Common myeloid progenitor, CD34-positive (primary cell): Measurements from ENCODE around the gene GPBP1.
A peak's percentile ranks its signal among the peaks of the same experiment; 100 is the strongest.
"Not testable (repeated sequence)": the region's sequence is repeated elsewhere in the genome, so short reads cannot be mapped to it uniquely, and the experiment has no call there.

Source experiments
- CTCF ChIA-PET: fragments of 350-600 bp; sonication (Branson Sonifier 250); formaldehyde crosslinking; loops from one replicate; lab custom pipeline; 2021; ENCODE audit warnings: antibody characterized with exemption; lab: Charles Lee
- POLR2A ChIA-PET: fragments of 350-600 bp; sonication (Branson Sonifier 250); formaldehyde crosslinking; loops from one replicate; lab custom pipeline; 2021; ENCODE audit warnings: antibody characterized with exemption; lab: Charles Lee
- DNase-seq, 3 donors: peaks; one replicate each; pipeline versions ENCODE4 v3.0.0 to v3.0.0-alpha.2; 2013
- H3K27ac ChIP-seq, 2 experiments: 1 replicate in 1 of 2; 2 replicates in 1 of 2; pipeline ENCODE4 v1.7.0; 2013; ENCODE audit warnings: inconsistent platforms in 2 of 2, low read length in 2 of 2, mild to moderate bottlenecking in 2 of 2, low read depth in 1 of 2, moderate library complexity in 1 of 2; ENCODE audit not compliant: severe bottlenecking in 2 of 2, insufficient read depth in 1 of 2, poor library complexity in 1 of 2
- H3K27me3 ChIP-seq, 5 experiments: replicated peaks in 2 of 5; 1 replicate in 3 of 5; 2 replicates in 2 of 5; pipeline versions ENCODE4 v1.6.1 to v1.7.0; 2013; ENCODE audit warnings: low read length in 4 of 5, mild to moderate bottlenecking in 2 of 5, moderate library complexity in 2 of 5, inconsistent platforms in 1 of 5; ENCODE audit not compliant: insufficient read depth in 5 of 5, control insufficient read depth in 4 of 5
- H3K36me3 ChIP-seq, 4 experiments: 1 replicate in 2 of 4; 2 replicates in 2 of 4; pipeline versions ENCODE4 v1.6.1 to v1.7.0; 2013; ENCODE audit warnings: low read length in 3 of 4, control low read depth in 1 of 4, mild to moderate bottlenecking in 1 of 4; ENCODE audit not compliant: control insufficient read depth in 4 of 4, insufficient read depth in 4 of 4
- H3K4me1 ChIP-seq, 4 experiments: 1 replicate in 3 of 4; 2 replicates in 1 of 4; pipeline versions ENCODE4 v1.6.1 to v1.7.1; 2013; ENCODE audit warnings: low read length in 3 of 4, mild to moderate bottlenecking in 3 of 4, control low read depth in 1 of 4, inconsistent platforms in 1 of 4, moderate library complexity in 1 of 4; ENCODE audit not compliant: control insufficient read depth in 4 of 4, insufficient read depth in 4 of 4; ENCODE audit errors: control extremely low read depth in 1 of 4
- H3K4me3 ChIP-seq, 7 experiments: 1 replicate in 4 of 7; 2 replicates in 3 of 7; pipeline versions ENCODE4 v1.5.1 to v1.7.0; 2013; ENCODE audit warnings: mild to moderate bottlenecking in 7 of 7, low read length in 6 of 7, moderate library complexity in 6 of 7, inconsistent platforms in 2 of 7, low read depth in 2 of 7, control low read depth in 1 of 7; ENCODE audit not compliant: insufficient read depth in 4 of 7, control insufficient read depth in 1 of 7; ENCODE audit errors: extremely low read depth in 1 of 7
- H3K9me3 ChIP-seq, 5 experiments: 1 replicate in 4 of 5; 2 replicates in 1 of 5; pipeline versions ENCODE4 v1.6.1 to v1.7.1; 2013; ENCODE audit warnings: low read length in 4 of 5, mild to moderate bottlenecking in 2 of 5, inconsistent platforms in 1 of 5, low read depth in 1 of 5, moderate library complexity in 1 of 5; ENCODE audit not compliant: control insufficient read depth in 4 of 5, insufficient read depth in 2 of 5; ENCODE audit errors: control extremely low read depth in 1 of 5
- WGBS: methylation state at CpG from one replicate; pipeline ENCODE4 v1.1.5; 2013; ENCODE audit not compliant: insufficient coverage; 5-methylcytosine and 5-hydroxymethylcytosine counted together

The GPBP1 gene

DNA sequence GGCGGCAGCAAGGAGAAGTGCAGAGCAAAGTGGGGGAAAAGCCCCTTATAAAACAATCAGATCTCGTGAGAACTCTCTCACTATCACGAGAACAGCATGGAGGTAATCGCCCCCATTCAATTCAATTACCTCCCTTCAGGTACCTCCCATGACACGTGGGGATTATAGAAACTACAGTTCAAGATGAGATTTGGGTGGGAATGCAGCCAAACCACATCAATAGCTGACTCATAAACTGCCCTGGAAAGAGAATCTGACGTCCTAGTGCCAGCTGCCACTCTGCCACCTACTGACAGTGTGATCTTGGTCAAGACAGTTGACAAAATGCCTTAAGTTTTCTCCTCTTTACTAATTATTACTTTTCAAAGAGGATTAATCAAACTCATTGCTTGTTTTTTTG is 128.3 kb downstream of the GPBP1 start:
- H3K27me3 ChIP-seq: no peaks in the 10 kb centered on the region
- 50% methylated on average over 2 of the region's 6 CpGs for WGBS
- H3K4me1 ChIP-seq: peaks cover 6 to 14% (median 8%) of the 10 kb centered on the region in 4 experiments
- H3K4me3 ChIP-seq: no peak overlapping the region
- no peaks in the 10 kb centered on the region for H3K36me3 ChIP-seq
- ChIA-PET CTCF (interaction anchor here (1.0 to 1.6 kb wide), 5 partner anchors 10 to 1160 kb away, joined by 3 read pairs; no protein-coding TSS in a partner anchor), POLR2A (no interaction called here)
- peaks cover 0 to 10% (median 4%) of the 10 kb centered on the region in 5 experiments for H3K9me3 ChIP-seq
- peak; percentile 50 to 74 (median 73) for DNase-seq
- no peak overlapping the region for H3K27ac ChIP-seq

DNA sequence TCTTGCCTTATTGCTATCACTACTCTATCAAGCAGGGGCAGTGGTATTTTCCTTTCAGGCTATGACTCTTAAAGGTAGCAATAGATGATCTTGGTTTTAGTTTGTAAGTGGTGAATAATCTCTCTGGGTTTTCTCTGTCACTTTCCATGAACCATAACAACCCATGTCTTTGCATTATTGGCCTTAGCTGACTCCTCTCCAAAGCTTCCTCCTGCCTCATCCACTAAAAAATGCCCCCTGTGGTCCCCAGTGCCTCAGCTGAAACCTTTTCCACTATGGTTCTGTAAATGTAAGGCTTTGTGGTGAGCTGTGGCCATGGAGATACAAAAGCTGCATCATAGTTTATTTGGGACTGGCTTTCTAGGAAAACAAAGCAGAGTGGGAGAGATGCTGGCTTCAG is 128.8 kb downstream of the GPBP1 start:
- H3K27me3 ChIP-seq: no peaks in the 10 kb centered on the region
- H3K4me3 ChIP-seq: no peak overlapping the region
- no peak overlapping the region for H3K27ac ChIP-seq
- H3K36me3 ChIP-seq: no peaks in the 10 kb centered on the region
- ChIA-PET POLR2A (no interaction called here), CTCF (interaction anchor here (1.0 to 1.6 kb wide), 5 partner anchors 10 to 1159 kb away, joined by 3 read pairs; no protein-coding TSS in a partner anchor)
- DNase-seq: no peak
- H3K9me3 ChIP-seq: peaks cover 0 to 14% (median 4%) of the 10 kb centered on the region in 5 experiments
- peaks cover 6 to 14% (median 8%) of the 10 kb centered on the region in 4 experiments for H3K4me1 ChIP-seq

DNA sequence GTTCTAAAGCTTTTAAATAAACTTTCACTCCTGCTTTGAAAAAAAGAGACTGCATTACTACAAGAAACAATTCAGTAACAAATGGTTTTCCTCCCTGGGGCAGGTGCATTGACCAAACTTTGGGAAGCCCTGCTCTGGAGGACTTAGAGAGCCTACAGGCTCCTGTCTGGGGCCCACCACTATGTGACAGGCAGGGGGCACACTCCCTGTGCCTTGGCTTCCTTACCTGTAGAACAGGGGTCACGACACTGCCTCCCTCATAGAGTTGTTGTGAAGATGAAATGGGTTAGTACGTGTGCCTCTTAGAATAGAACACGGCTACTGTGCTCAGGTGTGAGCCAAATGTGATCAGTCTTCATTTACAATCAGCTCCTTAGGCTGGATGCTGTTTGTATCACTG is 130.1 kb downstream of the GPBP1 start:
- 100% methylated on average over 1 of the region's 3 CpGs for WGBS
- CTCF ChIA-PET: interaction anchor here (0.5 to 1.0 kb wide), 3 partner anchors 14 to 1171 kb away, joined by 3 read pairs; no protein-coding TSS in a partner anchor
- Histone ChIP-seq H3K4me1 (peaks cover 0 to 8% (median 2%) of the 10 kb centered on the region in 4 experiments), H3K9me3 (peaks cover 0 to 20% (median 8%) of the 10 kb centered on the region in 5 experiments), H3K36me3 (no peaks in the 10 kb centered on the region), H3K4me3 (no peak overlapping the region), H3K27ac (no peak overlapping the region), H3K27me3 (no peaks in the 10 kb centered on the region)
- no peak for DNase-seq
- POLR2A ChIA-PET: no interaction called here

DNA sequence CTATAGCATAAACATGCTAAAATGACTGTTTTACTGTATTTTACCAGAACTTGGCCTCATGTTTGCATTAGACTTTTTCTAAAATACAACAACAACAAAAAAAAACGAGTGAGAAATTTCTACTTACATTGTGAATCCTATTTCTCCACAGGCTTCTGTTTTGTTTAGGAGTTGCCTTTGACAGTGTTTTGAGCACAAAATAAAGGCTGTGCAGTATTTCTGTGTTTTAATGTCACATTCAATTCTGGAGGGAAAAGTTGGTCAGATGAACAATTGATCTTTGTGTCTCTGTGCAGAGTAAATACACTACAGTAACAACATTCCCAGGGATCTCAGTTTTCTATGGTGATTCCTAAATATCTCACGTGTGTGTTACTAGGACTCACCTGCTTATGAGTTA is 131.1 kb downstream of the GPBP1 start:
- Histone ChIP-seq H3K27me3 (no peaks in the 10 kb centered on the region), H3K4me3 (no peak overlapping the region), H3K9me3 (peaks cover 1 to 20% (median 11%) of the 10 kb centered on the region in 5 experiments), H3K27ac (no peak overlapping the region), H3K4me1 (peaks cover 0 to 4% (median 0%) of the 10 kb centered on the region in 4 experiments), H3K36me3 (no peaks in the 10 kb centered on the region)
- WGBS: no CpG with 5 or more reads among the region's 2 CpGs
- CTCF ChIA-PET: no interaction called here
- POLR2A ChIA-PET: no interaction called here
- DNase-seq: no peak

DNA sequence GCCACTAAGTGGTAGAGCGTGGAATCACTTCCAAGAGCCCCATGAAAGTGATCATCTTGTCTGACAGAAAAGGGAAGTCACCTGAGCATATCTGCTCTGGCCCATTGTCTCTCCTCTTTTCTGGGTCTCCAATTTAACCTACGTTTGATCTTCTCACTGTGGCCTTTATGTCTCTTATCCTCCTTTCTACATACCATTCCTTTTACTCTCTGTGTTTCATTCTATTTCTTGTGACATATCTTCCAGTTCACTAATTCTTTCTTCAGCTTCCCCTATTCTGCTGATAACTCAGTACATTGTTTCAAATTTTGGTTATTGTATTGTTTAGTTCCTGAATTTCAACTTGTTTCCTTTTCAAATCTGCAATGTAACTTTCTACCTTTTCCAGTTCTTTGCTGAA is 132.5 kb downstream of the GPBP1 start:
- CTCF ChIA-PET: no interaction called here
- POLR2A ChIA-PET: no interaction called here
- H3K27me3 ChIP-seq: no peaks in the 10 kb centered on the region
- no peak overlapping the region for H3K27ac ChIP-seq
- H3K4me3 ChIP-seq: no peak overlapping the region
- H3K4me1 ChIP-seq: peaks cover 0 to 4% (median 0%) of the 10 kb centered on the region in 4 experiments
- DNase-seq: no peak
- H3K36me3 ChIP-seq: no peaks in the 10 kb centered on the region
- peaks cover 3 to 22% (median 11%) of the 10 kb centered on the region in 5 experiments for H3K9me3 ChIP-seq
- WGBS: 100% methylated on average over 2 of the region's 2 CpGs

DNA sequence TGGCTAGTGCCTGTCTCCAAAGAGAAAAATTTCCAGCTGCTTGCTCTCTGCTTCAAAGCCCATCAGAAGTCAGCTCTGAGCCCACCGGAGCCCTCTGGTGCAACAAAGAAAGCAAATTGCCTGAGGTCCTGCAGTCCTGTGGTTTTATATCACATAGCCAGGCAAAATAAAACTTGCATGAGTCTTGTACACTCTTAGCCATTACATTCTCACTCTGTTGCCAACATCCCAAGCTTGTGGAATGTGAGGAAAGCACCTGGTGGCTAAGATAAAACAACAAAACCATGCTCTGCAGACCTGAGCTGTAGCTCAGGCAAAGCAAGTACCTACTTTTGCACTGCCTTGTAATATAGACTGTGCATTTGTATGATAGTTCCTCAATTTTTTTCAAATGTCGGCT is 133.7 kb downstream of the GPBP1 start:
- H3K4me3 ChIP-seq: no peak overlapping the region
- H3K27me3 ChIP-seq: no peaks in the 10 kb centered on the region
- CTCF ChIA-PET: no interaction called here
- WGBS: 94% methylated on average over 2 of the region's 2 CpGs
- peaks cover 3 to 22% (median 11%) of the 10 kb centered on the region in 5 experiments for H3K9me3 ChIP-seq
- no peaks in the 10 kb centered on the region for H3K4me1 ChIP-seq
- POLR2A ChIA-PET: no interaction called here
- H3K27ac ChIP-seq: no peak overlapping the region
- no peak for DNase-seq
- H3K36me3 ChIP-seq: no peaks in the 10 kb centered on the region

DNA sequence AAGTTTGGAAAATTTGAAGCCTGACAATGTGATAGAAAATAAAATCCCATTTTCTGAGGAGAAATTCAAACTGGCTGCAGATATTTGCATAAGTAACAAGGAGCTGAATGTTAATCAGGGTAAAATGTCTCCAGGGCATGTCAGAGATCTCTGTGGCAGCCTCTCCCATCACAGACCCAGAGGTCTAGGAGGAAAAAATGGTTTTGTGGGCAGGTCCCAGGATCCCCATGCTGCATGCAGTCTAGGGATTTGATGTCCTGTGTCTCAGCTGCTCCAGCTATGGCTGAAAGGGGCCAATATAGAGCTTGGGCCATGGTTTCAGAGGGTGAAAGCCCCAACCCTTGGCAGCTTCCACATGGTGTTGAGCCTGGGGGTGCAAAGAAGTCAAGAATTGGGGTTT is 135.2 kb downstream of the GPBP1 start:
- DNase-seq, H3K27ac ChIP-seq, H3K4me1 ChIP-seq, H3K36me3 ChIP-seq, H3K4me3 ChIP-seq, H3K27me3 ChIP-seq, POLR2A ChIA-PET: not testable (repeated sequence)
- H3K9me3 ChIP-seq: peaks cover 3 to 22% (median 11%) of the 10 kb centered on the region in 5 experiments
- CTCF ChIA-PET: interaction anchor here (1.6 kb wide), 1 partner anchor 1152 kb away, joined by 3 read pairs; no protein-coding TSS in a partner anchor
